ENCODE measurements around the gene C5orf46. TPM values are rescaled to one million over a fixed set of nuclear protein-coding genes. Genes with fewer than 3 reads are reported as not detected.

The C5orf46 gene
- total RNA-seq, 3 donors from 2014 or later (not counting 1 experiment from before 2014, with no cell fraction given) = not detected

- intact Hi-C loops (cut with micrococcal nuclease) = no loop called here
- WGBS (ENCODE audit: insufficient coverage) = 88% methylated on average over 3 of the region's 4 CpGs
- Mint-ChIP-seq H3K27me3 (ENCODE audit: low read depth in 2 of 2) (peaks cover 0 to 10% of the 10 kb centered on the region in 2 donors), H3K9me3 (no peaks in the 10 kb centered on the region), H3K4me1 (no peaks in the 10 kb centered on the region), H3K4me3 (no peak overlapping the region), H3K36me3 (no peaks in the 10 kb centered on the region), H3K27ac (no peak overlapping the region)
- Histone ChIP-seq H3K9me3 (ENCODE audit: control insufficient read depth, insufficient read depth, low read length) (no peaks in the 10 kb centered on the region), H3K27ac (ENCODE audit: low read length) (no peak overlapping the region), H3K4me3 (ENCODE audit: low read length) (no peak overlapping the region), H3K27me3 (ENCODE audit: control insufficient read depth, insufficient read depth, low read length) (no peaks in the 10 kb centered on the region), H3K36me3 (ENCODE audit: control insufficient read depth, insufficient read depth, low read length) (no peaks in the 10 kb centered on the region), H3K4me1 (ENCODE audit: control insufficient read depth, insufficient read depth, low read length) (no peaks in the 10 kb centered on the region)
- DNase-seq (no peak), ATAC-seq (no peak)
- TF ChIP-seq, protein P1, sequence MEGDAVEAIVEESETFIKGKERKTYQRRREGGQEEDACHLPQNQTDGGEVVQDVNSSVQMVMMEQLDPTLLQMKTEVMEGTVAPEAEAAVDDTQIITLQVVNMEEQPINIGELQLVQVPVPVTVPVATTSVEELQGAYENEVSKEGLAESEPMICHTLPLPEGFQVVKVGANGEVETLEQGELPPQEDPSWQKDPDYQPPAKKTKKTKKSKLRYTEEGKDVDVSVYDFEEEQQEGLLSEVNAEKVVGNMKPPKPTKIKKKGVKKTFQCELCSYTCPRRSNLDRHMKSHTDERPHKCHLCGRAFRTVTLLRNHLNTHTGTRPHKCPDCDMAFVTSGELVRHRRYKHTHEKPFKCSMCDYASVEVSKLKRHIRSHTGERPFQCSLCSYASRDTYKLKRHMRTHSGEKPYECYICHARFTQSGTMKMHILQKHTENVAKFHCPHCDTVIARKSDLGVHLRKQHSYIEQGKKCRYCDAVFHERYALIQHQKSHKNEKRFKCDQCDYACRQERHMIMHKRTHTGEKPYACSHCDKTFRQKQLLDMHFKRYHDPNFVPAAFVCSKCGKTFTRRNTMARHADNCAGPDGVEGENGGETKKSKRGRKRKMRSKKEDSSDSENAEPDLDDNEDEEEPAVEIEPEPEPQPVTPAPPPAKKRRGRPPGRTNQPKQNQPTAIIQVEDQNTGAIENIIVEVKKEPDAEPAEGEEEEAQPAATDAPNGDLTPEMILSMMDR (IDR thresholded peaks at IDR 0.05) = no peak
Observed at GRCh38 chr5:147925020-147925419, 18.7 kb upstream of the C5orf46 start.

DNA sequence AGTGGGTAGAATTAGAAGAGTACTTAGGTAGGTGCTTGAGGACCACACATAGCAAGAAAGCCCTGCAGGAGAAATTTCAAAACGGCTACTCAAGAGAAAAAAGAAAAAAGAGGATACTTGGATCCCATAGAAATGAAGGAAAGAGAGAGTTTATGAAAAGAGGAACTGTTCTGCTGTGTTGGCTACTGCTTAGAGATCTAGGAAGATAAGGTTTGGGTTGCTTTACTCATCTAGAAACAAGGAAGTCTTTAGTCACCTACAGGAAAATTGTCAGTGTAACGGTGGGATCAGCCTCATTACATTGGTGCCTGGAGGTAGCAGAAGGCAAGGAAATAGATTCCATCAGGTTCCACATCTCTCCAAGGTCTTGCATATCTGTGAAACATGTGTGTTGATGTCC lies 14.8 kb upstream of the C5orf46 start:
- peaks cover 2 to 12% of the 10 kb centered on the region in 2 donors for H3K27me3 Mint-ChIP-seq (ENCODE audit: low read depth in 2 of 2)
- no peaks in the 10 kb centered on the region for H3K9me3 ChIP-seq (ENCODE audit: control insufficient read depth, insufficient read depth, low read length)
- no peaks in the 10 kb centered on the region for H3K9me3 Mint-ChIP-seq
- no peaks in the 10 kb centered on the region for H3K4me1 ChIP-seq (ENCODE audit: control insufficient read depth, insufficient read depth, low read length)
- H3K36me3 ChIP-seq (ENCODE audit: control insufficient read depth, insufficient read depth, low read length) = no peaks in the 10 kb centered on the region
- ATAC-seq = no peak
- no peaks in the 10 kb centered on the region for H3K27me3 ChIP-seq (ENCODE audit: control insufficient read depth, insufficient read depth, low read length)
- no peak for DNase-seq
- WGBS (ENCODE audit: insufficient coverage) = 7% methylated on average over 2 of the region's 2 CpGs
- intact Hi-C loops (cut with micrococcal nuclease) = no loop called here
- TF ChIP-seq, protein P1 (IDR thresholded peaks at IDR 0.05) = no peak
- no peaks in the 10 kb centered on the region for H3K36me3 Mint-ChIP-seq
- no peak overlapping the region for H3K4me3 ChIP-seq (ENCODE audit: low read length)
- H3K4me1 Mint-ChIP-seq = no peaks in the 10 kb centered on the region
- H3K4me3 Mint-ChIP-seq = no peak overlapping the region
- H3K27ac Mint-ChIP-seq = no peak overlapping the region
- H3K27ac ChIP-seq (ENCODE audit: low read length) = no peak overlapping the region

GRCh38 chr5:147920420-147921030 lies 14.2 kb upstream of the C5orf46 start:
- intact Hi-C loops (cut with micrococcal nuclease) = no loop called here
- TF ChIP-seq, protein P1 (IDR thresholded peaks at IDR 0.05) = no peak

DNA sequence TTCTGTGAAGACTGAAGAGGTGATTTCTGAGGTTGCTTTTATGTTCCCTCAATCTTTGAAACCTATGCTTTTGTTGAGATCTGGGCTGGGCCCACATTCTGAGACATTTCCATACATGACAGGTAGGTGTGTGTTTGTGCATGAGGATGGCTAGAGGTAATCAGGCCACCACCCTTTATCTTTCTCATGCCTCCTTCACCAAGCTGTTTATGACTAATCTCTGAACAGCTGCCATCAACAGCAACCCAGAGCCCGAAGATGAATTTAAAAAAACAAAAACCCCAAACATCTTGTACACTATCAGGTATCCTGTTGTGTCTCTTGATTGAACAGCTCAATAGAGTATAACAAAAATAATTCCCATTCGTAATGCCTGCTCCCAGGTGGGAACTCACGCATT lies 12.6 kb upstream of the C5orf46 start:
- ATAC-seq (no peak), DNase-seq (no peak)
- Mint-ChIP-seq H3K36me3 (no peaks in the 10 kb centered on the region), H3K4me1 (no peaks in the 10 kb centered on the region), H3K27ac (no peak overlapping the region), H3K27me3 (ENCODE audit: low read depth in 2 of 2) (peaks cover 2 to 12% of the 10 kb centered on the region in 2 donors), H3K9me3 (no peaks in the 10 kb centered on the region), H3K4me3 (no peak overlapping the region)
- no peak overlapping the region for H3K4me3 ChIP-seq (ENCODE audit: low read length)
- H3K27me3 ChIP-seq (ENCODE audit: control insufficient read depth, insufficient read depth, low read length) = no peaks in the 10 kb centered on the region
- H3K9me3 ChIP-seq (ENCODE audit: control insufficient read depth, insufficient read depth, low read length) = no peaks in the 10 kb centered on the region
- no peaks in the 10 kb centered on the region for H3K4me1 ChIP-seq (ENCODE audit: control insufficient read depth, insufficient read depth, low read length)
- H3K27ac ChIP-seq (ENCODE audit: low read length) = no peak overlapping the region
- intact Hi-C loops (cut with micrococcal nuclease) = no loop called here
- TF ChIP-seq, protein P1 (IDR thresholded peaks at IDR 0.05) = no peak
- WGBS (ENCODE audit: insufficient coverage) = 67% methylated on average over 2 of the region's 3 CpGs
- no peaks in the 10 kb centered on the region for H3K36me3 ChIP-seq (ENCODE audit: control insufficient read depth, insufficient read depth, low read length)

More at GRCh38 chr5:147920420-147921030, 14.2 kb upstream of the C5orf46 start:
- H3K9me3 Mint-ChIP-seq = no peaks in the 10 kb centered on the region
- WGBS (ENCODE audit: insufficient coverage) = 73% methylated on average over 4 of the region's 4 CpGs
- H3K27me3 Mint-ChIP-seq (ENCODE audit: low read depth in 2 of 2) = peaks cover 2 to 12% of the 10 kb centered on the region in 2 donors
- DNase-seq = no peak
- ATAC-seq = no peak
- H3K27me3 ChIP-seq (ENCODE audit: control insufficient read depth, insufficient read depth, low read length) = no peaks in the 10 kb centered on the region
- H3K4me1 Mint-ChIP-seq = no peaks in the 10 kb centered on the region
- H3K4me3 ChIP-seq (ENCODE audit: low read length) = no peak overlapping the region
- no peak overlapping the region for H3K27ac ChIP-seq (ENCODE audit: low read length)
- no peaks in the 10 kb centered on the region for H3K36me3 Mint-ChIP-seq
- no peaks in the 10 kb centered on the region for H3K4me1 ChIP-seq (ENCODE audit: control insufficient read depth, insufficient read depth, low read length)
- H3K27ac Mint-ChIP-seq = no peak overlapping the region
- no peaks in the 10 kb centered on the region for H3K9me3 ChIP-seq (ENCODE audit: control insufficient read depth, insufficient read depth, low read length)
- no peaks in the 10 kb centered on the region for H3K36me3 ChIP-seq (ENCODE audit: control insufficient read depth, insufficient read depth, low read length)
- no peak overlapping the region for H3K4me3 Mint-ChIP-seq

All from natural killer cell (primary cell).